Stimulated activated CD4-positive, alpha-beta T cell treated with anti-CD3 and anti-CD28 coated beads, Interleukin-1b, Interleukin-23, amount 100 ng/mL, for 48 hours (primary cell): ENCODE measurements around the gene MFAP5.
"Not testable (repeated sequence)": the region's sequence is repeated elsewhere in the genome, so short reads cannot be mapped to it uniquely, and the experiment has no call there.

Experiments used
- DNase-seq: peaks from one replicate; pipeline ENCODE4 v3.0.0-alpha.2; 2020

The MFAP5 gene

GRCh38 chr12:8672381-8672780 lies 9.8 kb upstream of the MFAP5 start:
- DNase-seq: no peak

- DNase-seq: no peak
Measured at GRCh38 chr12:8668441-8668840, 5.8 kb upstream of the MFAP5 start.

- DNase-seq: no peak
Measured at GRCh38 chr12:8667270-8667669, 4.6 kb upstream of the MFAP5 start.

DNA sequence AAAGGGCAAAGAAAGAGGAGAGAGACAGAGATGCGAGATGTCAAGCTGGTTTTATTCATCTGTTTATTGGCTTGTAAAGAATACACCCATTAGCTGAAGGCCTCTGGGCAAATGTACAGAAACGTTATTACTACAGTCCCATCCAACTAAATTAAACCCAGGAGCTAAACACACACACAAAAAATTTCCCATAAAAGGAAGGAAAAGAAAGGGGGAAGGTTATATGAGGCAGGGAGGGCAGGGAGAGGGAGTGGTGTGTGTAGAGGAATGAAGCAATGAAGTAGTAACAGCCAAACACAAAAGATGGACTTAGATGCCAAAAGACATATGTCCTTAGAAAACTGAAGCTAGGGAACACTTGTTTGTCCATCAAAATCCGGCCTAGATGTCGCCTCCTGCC lies 3.1 kb upstream of the MFAP5 start:
- no peak for DNase-seq

DNA sequence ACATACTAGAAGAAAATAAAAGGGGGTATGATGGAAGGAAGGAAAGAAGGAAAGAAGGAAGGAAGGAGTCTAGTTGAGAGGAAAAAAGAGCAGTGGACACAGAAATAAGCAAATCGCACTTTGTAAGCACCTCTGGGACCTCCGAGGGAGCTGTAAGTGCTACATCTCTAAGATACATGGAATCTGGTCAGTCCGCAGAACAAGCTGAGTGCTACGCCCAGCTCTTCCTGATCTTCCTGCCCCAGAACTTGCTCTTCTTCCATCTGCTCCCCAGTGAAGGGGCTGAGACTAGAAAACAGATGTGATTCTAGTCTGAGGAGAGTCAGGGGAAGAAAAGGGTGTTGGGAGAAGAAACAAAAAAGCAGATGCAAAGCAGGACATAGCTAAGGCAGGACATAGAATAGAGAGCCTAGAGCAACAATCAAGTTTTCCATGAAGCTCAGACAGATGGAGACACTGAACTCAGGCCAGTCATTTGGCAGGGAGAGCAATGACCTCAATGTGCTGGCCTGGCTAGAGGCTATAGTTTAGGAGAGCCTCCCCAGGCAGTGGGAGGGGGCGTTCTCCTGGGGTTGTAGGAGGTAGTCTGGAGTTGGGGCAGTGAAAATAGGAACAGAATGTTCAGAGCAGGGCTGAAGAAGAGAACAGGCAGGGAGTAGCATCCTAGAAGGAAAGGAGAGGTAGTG lies 1.7 kb upstream of the MFAP5 start:
- DNase-seq: no peak

DNA sequence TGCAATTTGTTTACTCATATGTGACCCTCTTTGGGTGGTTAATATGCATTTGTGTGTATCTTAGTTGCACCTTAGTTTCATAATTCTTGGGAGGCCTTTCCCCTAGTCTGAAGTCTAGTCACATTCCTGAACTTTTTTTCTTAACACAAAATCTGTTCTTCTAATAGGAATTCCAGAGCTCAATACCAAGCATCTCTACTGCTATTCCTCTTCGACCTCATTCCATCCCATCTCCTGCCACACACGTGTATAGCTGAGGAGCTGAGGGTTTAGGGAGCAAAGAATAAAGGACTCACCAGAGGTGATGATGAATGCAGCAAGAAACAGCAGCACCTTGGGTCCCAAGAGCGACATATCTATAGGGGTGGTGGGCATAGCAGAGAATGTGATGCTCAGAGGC lies 875 bp downstream of the MFAP5 start:
- no peak for DNase-seq

GRCh38 chr12:8661016-8661415 lies 1.6 kb downstream of the MFAP5 start:
- no peak for DNase-seq

- no peak for DNase-seq
Measured at GRCh38 chr12:8658346-8658745, 4.3 kb downstream of the MFAP5 start.

DNA sequence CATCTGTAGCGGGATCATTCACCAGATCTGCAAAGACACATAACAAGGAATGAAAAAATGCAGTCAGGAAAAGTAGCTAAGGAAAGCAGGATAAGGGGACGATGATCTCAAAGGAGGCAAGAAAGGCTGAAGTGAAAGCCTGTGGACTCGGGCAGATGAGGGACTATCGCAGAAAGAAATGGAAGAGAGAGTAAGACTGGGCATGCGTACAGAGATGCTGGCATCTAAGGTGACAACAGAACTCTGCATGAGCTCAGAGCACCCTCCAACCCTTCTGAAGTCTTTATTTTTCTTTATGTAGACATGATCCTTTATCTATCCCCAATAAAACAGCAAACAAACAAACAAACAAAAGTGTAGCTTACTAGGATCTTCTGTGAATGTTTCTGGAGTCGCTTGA lies 7.2 kb downstream of the MFAP5 start:
- DNase-seq: no peak

GRCh38 chr12:8648576-8649205 lies 13.9 kb downstream of the MFAP5 start:
- DNase-seq: peak; percentile 84

DNA sequence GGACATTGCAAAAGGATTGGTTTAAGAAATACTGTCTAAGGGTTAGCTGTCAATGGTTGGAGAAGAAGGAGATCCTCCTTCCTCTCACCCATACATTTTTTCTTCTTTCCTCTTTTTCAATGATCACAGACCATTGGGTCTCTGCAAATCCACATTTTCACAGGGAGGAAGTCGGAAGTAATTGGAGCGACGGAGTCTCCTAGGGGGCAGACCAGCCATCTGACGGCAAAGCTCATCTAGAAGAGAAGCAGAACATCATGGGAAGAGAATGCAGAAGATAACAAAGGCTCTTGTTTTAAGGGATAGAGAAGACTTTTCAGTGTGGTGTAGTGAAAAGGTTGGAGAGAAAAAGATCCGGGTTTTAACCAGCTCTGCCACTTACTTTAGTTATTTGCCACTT lies 14.7 kb downstream of the MFAP5 start:
- DNase-seq: no peak

- DNase-seq: peak; percentile 63
Measured at GRCh38 chr12:8644345-8645248, 18.0 kb downstream of the MFAP5 start.

- no peak for DNase-seq
Measured at GRCh38 chr12:8642775-8643174, 19.9 kb downstream of the MFAP5 start.

DNA sequence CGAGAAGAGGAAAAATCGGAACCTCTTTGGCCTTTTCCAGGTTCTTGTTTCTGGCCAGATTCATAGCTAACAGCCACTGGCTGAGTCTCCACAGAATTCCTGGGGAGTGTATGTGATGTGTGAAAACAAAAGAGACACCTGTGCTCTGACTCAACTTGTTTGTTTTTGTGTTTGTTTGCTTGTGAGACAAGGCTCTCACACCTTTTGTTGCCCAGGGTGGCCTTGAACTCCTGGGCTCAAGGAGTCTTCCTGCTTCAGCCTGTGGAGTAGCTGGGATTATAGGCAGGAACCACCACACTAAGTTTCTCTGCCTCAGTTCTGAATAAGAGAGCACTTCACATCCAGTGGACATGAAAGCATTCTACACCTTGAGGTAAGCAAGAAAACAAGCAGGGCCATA lies 22.7 kb downstream of the MFAP5 start:
- DNase-seq: no peak

- no peak for DNase-seq
Measured at GRCh38 chr12:8638951-8639350, 23.7 kb downstream of the MFAP5 start.

GRCh38 chr12:8637666-8638065 lies 25.0 kb downstream of the MFAP5 start:
- no peak for DNase-seq

- no peak for DNase-seq
Measured at GRCh38 chr12:8637244-8637643, 25.4 kb downstream of the MFAP5 start.

GRCh38 chr12:8636581-8636980 lies 26.0 kb downstream of the MFAP5 start:
- no peak for DNase-seq

DNA sequence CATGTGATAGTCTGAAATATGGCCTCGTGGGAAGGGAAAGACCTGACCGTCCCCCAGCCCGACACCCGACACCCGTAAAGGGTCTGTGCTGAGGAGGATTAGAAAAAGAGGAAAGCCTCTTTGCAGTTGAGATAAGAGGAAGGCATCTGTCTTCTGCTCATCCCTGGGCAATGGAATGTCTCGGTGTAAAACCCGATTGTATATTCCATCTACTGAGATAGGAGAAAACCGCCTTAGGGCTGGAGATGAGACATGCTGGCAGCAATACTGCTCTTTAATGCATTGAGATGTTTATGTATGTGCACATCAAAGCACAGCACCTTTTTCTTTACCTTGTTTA lies 26.6 kb downstream of the MFAP5 start:
- not testable (repeated sequence) for DNase-seq

- DNase-seq: not testable (repeated sequence)
Measured at GRCh38 chr12:8635342-8636006, 27.2 kb downstream of the MFAP5 start.

DNA sequence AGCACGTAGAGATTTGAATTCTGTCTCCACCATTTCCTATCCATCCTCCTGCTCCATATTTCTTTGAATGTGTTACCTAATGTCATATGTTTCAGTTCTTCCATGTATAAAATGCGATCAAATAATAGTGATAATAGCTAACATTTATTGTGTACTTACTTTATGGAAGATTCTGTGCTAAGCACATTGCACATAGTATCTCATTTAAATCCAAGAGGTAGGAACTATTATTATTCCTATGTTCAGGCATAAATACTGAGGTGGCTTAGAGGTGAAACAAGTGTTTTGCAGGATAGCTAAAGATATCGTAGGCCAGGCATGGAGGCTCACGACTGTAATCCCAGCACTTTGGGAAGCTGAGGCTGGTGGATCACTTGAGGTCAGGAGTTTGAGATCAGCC lies 32.5 kb downstream of the MFAP5 start:
- no peak for DNase-seq

DNA sequence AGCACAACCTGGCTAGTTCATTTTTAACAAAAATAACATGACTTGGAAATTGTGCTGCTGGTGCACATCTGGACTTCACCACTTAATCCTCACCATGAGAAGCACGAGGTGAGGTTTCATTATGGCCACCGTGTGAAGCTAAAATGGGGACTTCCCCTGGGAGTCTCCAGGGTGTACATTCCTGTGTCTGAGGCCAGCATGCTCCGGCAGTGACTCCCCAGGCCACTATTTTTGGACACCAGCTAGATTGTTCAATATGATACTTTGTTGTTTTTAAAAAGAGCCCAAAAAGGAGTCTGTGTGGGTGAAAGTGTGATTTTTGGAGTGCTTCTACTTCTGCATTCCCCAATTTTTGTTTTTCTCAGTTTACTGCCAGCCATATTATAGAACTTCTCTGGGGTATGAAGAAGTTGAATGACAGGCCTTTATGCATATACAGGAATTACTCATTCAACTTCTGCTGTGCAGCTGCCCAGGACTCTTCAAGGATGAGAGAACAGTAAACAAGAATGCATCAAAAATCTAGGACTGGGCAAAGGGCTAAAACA lies 33.1 kb downstream of the MFAP5 start:
- no peak for DNase-seq

GRCh38 chr12:8628731-8629130 lies 33.9 kb downstream of the MFAP5 start:
- no peak for DNase-seq
